ENCODE measurements around the gene APLP2.

DNA sequence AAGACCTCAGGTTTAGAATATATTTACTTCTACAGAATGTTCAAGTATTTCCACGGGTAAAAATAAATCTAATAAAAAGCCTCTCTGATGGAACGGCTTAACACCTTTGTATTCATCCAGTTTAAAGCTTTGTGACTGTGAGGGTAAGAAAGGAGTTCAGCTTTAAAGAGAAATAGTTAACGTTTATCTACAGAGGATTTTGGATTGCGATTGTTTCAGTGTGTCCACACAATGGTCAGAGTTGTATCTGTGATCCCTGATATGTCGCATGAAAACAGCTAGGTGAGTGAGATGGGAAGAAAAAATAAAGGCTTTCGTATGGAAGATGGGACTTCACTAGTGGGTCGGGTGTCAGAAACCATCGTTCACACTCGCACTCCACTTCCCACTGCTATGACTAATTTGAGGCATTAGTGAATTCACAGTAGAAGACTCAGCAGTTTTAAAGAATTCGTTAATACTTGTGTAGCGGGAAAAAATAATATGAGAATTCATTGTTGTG is 1.6 kb downstream of the APLP2 start:
- TF ChIP-seq, protein P1, sequence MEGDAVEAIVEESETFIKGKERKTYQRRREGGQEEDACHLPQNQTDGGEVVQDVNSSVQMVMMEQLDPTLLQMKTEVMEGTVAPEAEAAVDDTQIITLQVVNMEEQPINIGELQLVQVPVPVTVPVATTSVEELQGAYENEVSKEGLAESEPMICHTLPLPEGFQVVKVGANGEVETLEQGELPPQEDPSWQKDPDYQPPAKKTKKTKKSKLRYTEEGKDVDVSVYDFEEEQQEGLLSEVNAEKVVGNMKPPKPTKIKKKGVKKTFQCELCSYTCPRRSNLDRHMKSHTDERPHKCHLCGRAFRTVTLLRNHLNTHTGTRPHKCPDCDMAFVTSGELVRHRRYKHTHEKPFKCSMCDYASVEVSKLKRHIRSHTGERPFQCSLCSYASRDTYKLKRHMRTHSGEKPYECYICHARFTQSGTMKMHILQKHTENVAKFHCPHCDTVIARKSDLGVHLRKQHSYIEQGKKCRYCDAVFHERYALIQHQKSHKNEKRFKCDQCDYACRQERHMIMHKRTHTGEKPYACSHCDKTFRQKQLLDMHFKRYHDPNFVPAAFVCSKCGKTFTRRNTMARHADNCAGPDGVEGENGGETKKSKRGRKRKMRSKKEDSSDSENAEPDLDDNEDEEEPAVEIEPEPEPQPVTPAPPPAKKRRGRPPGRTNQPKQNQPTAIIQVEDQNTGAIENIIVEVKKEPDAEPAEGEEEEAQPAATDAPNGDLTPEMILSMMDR (IDR thresholded peaks at IDR 0.05; ENCODE audit: low read depth, low read length) = no peak
- TF ChIP-seq EZH2phosphoT487 (IDR thresholded peaks at IDR 0.05; ENCODE audit: low read depth) = no peak

Measured in OCI-LY3 (cell line).